GM19455 (cell line): Measurements from ENCODE around the gene SLITRK3.

ENCODE experiments used
- ATAC-seq: cut with Tn5 transposase; IDR thresholded peaks from one replicate; pipeline ENCODE4 v1.9.1; 2021; ENCODE audit not compliant: unreplicated experiment

The SLITRK3 gene

DNA sequence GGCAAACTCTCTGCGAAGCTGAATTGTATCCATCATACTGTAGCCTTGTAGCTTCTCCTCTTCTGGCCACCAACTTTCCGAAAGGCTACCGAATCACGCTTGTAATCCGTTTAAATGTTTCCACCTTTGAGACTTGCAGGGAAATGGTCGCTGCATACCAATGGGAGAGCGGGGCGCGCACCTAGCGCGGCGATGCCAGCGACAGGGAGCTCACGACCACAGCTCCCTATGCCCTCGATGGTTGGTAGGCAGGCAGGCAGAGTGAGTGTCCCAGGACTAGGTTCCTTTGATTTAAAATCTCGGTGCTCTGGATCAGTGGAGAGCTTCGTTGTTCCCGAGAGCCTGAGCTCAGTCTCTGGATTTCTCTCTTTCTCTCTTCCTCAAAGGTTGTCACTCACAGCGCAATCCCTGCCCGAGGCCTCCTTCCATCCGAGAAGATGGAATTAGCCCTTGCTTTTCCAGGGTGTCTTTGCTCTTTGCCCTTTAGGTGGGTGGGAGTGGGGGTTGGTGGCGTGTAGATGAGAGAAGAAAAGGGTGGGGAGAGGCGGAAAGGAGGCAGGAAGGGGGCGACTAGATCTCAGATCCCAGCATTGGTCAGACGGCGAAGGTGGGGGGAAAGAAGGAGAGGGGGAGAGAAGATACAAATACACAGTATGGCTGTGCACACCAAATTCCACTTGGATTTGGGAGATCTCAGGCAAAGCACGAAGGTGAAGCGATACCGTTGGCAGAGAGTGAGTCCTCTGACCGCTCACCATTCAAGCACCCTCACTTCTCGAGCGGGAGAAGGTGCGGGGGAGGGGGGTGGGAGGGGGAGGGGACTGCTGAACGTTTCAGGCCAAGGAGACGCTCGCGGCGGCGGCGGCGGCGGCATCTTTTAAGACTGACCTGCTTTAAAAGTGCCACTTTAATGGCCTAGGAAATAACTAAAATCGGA is at the start of gene SLITRK3:
SLITRK3 (minus strand) TSS at position 745 of the 937 bp plus-strand sequence. CDS start 5,554 bp downstream, outside the sequence.
- ATAC-seq, result no peak

DNA sequence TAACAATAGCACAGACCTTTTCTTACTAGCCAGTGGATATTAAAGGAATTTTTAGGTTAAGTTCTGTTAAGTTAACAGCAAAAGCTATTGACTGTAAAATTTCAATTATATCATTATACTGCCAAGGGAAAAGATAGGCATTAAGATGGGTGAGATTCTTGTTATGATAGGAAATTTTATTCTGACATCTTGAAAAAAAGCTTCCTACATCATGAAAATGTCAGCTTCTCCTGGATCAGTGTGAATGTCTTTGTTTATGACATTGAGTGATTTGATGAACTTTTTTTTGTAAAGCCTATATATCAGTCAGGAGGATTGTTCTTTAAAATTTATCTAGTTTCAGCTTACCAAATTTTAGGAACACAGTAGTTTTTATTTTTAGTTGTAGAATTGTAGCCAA is 47.4 kb upstream of the SLITRK3 start:
- no peak for ATAC-seq

GRCh38 chr3:165233501-165234195 is 37.5 kb upstream of the SLITRK3 start:
- ATAC-seq, result no peak

DNA sequence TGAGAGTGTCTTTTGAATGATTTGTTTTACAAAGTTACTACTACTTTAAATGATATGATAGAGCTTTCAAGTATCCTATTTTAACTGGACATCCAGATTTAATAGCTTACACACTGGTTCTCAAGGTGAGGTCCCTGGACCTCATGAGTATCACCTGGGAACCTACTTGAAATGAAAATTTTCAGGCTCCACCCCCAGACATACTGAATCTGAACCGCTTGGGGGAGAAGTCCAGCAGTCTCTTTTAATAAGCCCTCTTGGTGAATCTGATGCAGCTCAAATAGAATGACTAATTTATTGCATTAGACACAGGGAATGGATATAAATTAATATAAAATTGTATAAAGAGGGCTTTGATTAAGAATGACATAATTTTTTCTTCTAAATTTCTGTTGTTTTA is 29.4 kb upstream of the SLITRK3 start:
- no peak for ATAC-seq

GRCh38 chr3:165217739-165218138 is 21.6 kb upstream of the SLITRK3 start:
- no peak for ATAC-seq

DNA sequence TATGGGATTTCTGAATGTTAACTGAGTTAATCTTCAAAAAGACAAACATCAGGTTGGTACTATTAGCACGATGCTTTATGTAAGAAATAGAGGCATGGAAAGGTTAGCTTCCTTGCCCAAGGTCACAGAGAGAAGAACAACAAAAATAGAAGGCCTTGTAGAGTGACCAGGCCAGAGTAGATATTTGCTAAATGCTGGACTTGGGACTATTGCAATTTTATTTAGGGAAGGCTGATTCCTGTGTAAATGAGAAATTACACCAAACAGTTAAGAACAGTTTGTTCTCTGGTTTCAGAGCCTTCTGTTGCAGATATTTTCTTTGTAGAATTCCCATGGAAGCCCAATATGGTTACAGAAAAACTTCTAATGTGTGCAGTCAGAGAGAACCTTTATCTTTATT is 16.4 kb upstream of the SLITRK3 start:
- no peak for ATAC-seq

- ATAC-seq, result no peak
These were observed 15.5 kb upstream of the SLITRK3 start for GRCh38 chr3:165211721-165212120.

DNA sequence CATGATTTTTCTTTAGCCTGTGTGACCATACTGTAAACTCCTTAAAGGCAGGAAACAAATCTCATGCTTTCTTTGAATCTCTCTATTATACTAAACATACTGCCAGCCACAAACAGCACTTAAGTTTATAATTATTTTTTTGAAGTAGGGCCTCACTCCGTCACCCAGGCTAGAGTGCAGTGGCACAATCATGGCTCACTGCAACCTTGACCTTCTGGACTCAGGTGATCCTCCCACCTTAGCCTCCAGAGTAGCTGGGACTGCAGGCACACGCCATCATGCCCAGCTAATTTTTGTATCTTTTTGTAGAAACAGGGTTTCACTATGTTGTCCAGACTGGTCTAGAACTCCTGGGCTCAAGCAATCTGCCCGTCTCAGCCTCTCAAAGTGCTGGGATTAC is 14.5 kb upstream of the SLITRK3 start:
- no peak for ATAC-seq

DNA sequence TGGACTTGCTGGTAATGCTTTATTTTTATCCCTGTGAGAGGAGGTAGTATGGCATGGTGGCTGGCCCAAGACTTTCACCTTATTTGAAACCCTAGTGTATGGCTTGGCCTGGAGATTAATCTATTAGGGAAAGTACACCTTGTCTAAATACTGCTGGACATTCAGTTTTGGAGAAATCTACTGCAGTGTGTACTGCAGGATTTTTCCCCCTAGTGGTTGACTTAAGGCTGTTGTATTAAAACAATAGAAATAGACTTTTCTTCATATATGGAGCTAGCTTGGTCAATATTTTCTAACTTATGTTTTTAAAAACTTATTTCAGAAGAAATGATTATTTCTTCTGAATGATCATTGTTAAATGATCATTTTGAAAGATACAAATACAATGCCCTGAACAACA is 13.9 kb upstream of the SLITRK3 start:
- no peak for ATAC-seq

GRCh38 chr3:165206454-165207266 is 10.5 kb upstream of the SLITRK3 start:
- ATAC-seq, result peak; percentile 89

GRCh38 chr3:165204445-165204844 is 8.3 kb upstream of the SLITRK3 start:
- no peak for ATAC-seq

DNA sequence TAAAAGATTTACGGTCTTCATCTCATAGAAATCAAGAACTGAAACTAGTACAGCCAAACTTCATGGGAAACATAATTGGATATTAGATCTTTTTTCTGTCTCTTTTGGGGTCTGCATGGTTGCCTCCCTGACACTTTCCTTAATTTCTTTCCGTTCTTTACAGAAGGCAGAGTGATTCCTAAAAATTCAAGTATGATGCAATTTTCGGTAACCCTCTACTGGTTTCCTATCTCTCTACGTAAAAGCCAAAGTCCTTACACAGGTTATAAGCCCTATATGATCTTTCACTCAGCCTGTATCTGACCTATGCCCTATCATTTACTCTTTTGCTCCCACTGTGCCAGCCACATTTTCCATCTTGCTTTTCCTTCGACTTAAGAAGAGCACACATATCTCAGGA is 6.8 kb upstream of the SLITRK3 start:
- no peak for ATAC-seq

DNA sequence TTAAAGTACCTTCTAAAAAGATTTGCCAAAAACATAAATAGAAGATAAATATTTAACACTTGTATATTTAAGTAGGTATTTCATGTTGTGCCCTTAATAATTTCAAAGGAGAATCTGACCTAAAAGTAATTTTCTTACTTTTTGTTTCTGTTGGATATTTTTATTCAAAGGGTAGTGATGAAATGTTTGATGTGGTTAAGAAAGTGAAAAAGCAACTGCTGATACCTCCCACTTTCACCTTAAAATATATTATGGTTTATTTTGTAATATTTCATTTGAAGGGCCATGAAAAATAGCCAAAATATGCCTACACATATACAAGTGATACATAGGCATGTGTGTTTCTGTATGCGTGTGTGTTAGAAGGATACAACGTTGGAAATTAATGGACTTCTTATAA is 5.8 kb upstream of the SLITRK3 start:
- ATAC-seq, result no peak

GRCh38 chr3:165197481-165197800 is 1.3 kb upstream of the SLITRK3 start:
- no peak for ATAC-seq

GRCh38 chr3:165196577-165197480 is 645 bp upstream of the SLITRK3 start:
- ATAC-seq, result no peak

- no peak for ATAC-seq
These were observed 944 bp downstream of the SLITRK3 start for GRCh38 chr3:165195241-165195639.

DNA sequence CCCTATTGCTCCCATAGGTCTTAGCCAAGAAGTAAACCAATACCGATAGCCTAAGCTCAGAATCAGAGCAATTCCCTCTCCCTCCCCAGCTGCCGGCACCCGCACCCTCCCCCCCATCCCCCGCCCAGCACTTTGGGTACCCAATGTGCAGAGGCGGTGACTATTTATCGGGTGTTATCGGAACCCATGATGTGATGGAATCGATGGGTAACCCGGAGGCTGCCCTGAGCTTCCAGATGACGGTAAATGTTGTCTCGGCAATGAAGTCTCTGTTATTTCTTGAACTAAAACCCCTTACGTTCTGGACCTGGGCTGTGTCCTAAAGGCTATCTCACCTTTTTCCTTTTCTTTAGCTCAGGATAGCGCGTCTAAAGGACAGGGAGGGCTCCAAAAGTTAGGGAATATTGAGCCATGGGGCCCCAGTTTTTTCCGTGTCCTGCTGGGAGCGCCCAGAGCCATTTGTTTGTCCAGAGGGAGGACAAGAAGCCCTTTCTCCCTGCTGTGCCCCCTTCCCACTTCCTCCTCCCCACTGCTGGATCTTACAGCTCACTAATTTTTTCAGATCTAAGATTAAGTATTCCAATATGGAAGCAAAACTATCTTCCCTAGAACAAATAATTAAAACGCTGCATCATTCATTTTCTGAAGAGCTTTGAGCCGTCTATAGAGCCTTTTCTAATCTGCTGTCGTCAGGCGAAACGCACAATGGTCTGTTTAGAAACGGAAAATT is 1.5 kb downstream of the SLITRK3 start:
- ATAC-seq, result no peak

DNA sequence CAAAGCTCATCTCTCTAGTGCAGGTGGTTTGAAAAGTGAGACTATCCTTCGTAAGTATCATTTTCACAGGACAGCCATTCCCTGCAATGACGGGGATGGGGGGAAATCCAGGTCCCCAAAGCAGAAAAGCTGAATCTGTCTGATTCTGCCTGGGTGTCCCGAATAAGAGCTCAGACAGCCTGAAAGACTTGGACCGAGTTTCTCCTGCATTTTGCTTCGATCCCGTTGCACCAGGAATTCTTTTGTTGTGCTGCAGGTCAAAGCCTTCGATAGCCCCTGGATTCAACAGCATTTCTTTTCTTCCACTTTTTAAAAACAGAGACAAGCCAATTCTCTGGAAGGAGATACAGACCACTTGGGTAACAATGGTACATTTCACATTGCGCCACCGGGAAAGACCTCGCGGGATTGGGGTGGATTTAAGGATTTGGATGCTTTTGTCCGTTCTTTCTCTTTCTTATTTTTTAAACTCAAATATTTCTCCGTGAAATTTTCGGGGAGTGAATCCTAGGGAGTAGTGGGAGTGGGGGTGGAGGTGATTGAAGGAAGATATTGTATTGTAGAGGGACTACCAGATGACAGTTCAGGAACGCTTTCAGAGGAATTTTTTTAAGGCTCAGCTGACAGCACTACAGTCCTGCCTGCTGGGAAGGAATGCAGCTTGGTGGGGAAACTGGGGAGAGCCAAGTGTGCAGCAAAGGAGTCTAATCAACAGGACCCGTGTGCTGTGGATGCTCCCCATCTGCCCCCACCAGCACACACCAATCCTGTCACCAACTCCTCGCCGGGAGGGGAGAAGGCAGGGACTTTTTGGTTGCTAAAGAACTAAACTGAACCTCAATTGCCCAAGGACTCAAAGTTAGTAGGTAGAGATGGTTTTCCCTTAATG is 2.6 kb downstream of the SLITRK3 start:
- ATAC-seq, result no peak
